ENCODE data around the gene ZNF556.

The ZNF556 gene

DNA sequence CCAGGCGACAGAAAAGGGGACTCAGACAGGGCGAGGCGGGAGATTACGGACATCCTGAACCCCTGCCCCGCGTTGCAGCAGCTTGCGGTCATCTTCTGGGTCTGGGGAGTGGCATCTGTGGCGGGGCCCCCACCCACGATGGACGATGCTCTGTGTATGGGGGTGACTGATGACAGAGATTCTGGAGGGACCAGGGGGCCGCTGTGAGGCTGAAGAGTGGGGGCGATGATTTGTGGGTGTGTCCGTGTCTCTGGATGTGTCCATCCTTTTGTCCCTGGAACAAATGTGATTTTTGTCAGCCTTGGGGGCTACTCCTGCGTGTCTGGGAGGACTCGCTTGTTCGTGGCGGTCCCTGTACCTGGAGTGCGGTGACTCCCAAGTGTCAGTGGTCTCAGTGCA lies 59.9 kb downstream of the ZNF556 start:
- H3K27ac ChIP-seq: no peak overlapping the region
- H3K4me3 ChIP-seq: no peak overlapping the region
- DNase-seq (ENCODE audit: low spot score): peak; percentile 55
- TF ChIP-seq, protein P1, sequence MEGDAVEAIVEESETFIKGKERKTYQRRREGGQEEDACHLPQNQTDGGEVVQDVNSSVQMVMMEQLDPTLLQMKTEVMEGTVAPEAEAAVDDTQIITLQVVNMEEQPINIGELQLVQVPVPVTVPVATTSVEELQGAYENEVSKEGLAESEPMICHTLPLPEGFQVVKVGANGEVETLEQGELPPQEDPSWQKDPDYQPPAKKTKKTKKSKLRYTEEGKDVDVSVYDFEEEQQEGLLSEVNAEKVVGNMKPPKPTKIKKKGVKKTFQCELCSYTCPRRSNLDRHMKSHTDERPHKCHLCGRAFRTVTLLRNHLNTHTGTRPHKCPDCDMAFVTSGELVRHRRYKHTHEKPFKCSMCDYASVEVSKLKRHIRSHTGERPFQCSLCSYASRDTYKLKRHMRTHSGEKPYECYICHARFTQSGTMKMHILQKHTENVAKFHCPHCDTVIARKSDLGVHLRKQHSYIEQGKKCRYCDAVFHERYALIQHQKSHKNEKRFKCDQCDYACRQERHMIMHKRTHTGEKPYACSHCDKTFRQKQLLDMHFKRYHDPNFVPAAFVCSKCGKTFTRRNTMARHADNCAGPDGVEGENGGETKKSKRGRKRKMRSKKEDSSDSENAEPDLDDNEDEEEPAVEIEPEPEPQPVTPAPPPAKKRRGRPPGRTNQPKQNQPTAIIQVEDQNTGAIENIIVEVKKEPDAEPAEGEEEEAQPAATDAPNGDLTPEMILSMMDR (IDR thresholded peaks at IDR 0.05): no peak
